Stimulated activated naive CD8-positive, alpha-beta T cell treated with anti-CD3 and anti-CD28 coated beads, Interleukin-15, Interleukin-2, amounts not matched to agents 100 ng/mL and 50 ng/mL, for 24 hours (primary cell): ENCODE results near the gene PRKCG.

Experiments used
- H3K27ac Mint-ChIP-seq: one replicate; pipeline ENCODE4 v1.8.0; 2021; ENCODE audit warnings: mild to moderate bottlenecking, mixed read lengths
- H3K27me3 Mint-ChIP-seq: one replicate; pipeline ENCODE4 v1.8.0; 2021; ENCODE audit warnings: mixed read lengths
- H3K36me3 Mint-ChIP-seq: one replicate; pipeline ENCODE4 v1.8.0; 2021; ENCODE audit warnings: low read depth, mixed read lengths
- H3K4me1 Mint-ChIP-seq: one replicate; pipeline ENCODE4 v1.8.0; 2021; ENCODE audit warnings: low read depth, mixed read lengths
- H3K4me3 Mint-ChIP-seq: one replicate; pipeline ENCODE4 v1.8.0; 2021; ENCODE audit warnings: mild to moderate bottlenecking, mixed read lengths
- H3K9me3 Mint-ChIP-seq: one replicate; pipeline ENCODE4 v1.8.0; 2021; ENCODE audit warnings: mixed read lengths

PRKCG gene

GRCh38 chr19:53879140-53880081 is 2.6 kb upstream of the PRKCG start:
- H3K27me3 Mint-ChIP-seq = peaks cover 12% of the 10 kb centered on the region
- H3K36me3 Mint-ChIP-seq = peaks cover 21% of the 10 kb centered on the region
- no peaks in the 10 kb centered on the region for H3K9me3 Mint-ChIP-seq
- peak overlapping the region; percentile 10 for H3K27ac Mint-ChIP-seq
- H3K4me3 Mint-ChIP-seq = peak overlapping the region; percentile 79
- peaks cover 56% of the 10 kb centered on the region for H3K4me1 Mint-ChIP-seq

- Mint-ChIP-seq H3K4me3 (no peak overlapping the region), H3K4me1 (peaks cover 41% of the 10 kb centered on the region), H3K27me3 (peaks cover 23% of the 10 kb centered on the region), H3K27ac (no peak overlapping the region), H3K9me3 (no peaks in the 10 kb centered on the region), H3K36me3 (peaks cover 11% of the 10 kb centered on the region)
Observed at GRCh38 chr19:53880711-53881481, 1.1 kb upstream of the PRKCG start.

- H3K27me3 Mint-ChIP-seq = peaks cover 23% of the 10 kb centered on the region
- H3K27ac Mint-ChIP-seq = no peak overlapping the region
- H3K9me3 Mint-ChIP-seq = no peaks in the 10 kb centered on the region
- peaks cover 25% of the 10 kb centered on the region for H3K4me1 Mint-ChIP-seq
- H3K4me3 Mint-ChIP-seq = no peak overlapping the region
- H3K36me3 Mint-ChIP-seq = no peaks in the 10 kb centered on the region
Observed at GRCh38 chr19:53882391-53883050, 524 bp downstream of the PRKCG start.

GRCh38 chr19:53883231-53883661 is 1.2 kb downstream of the PRKCG start:
- Mint-ChIP-seq H3K27ac (no peak overlapping the region), H3K36me3 (no peaks in the 10 kb centered on the region), H3K27me3 (peaks cover 23% of the 10 kb centered on the region), H3K4me1 (peaks cover 18% of the 10 kb centered on the region), H3K4me3 (no peak overlapping the region), H3K9me3 (no peaks in the 10 kb centered on the region)

- Mint-ChIP-seq H3K27me3 (peaks cover 23% of the 10 kb centered on the region), H3K9me3 (no peaks in the 10 kb centered on the region), H3K4me3 (no peak overlapping the region), H3K4me1 (peaks cover 16% of the 10 kb centered on the region), H3K27ac (no peak overlapping the region), H3K36me3 (no peaks in the 10 kb centered on the region)
Observed at GRCh38 chr19:53883741-53884140, 1.7 kb downstream of the PRKCG start.

- Mint-ChIP-seq H3K27me3 (peaks cover 23% of the 10 kb centered on the region), H3K36me3 (no peaks in the 10 kb centered on the region), H3K4me3 (no peak overlapping the region), H3K9me3 (no peaks in the 10 kb centered on the region), H3K27ac (peak overlapping the region; percentile 28), H3K4me1 (peaks cover 11% of the 10 kb centered on the region)
Observed at GRCh38 chr19:53884256-53884655, 2.3 kb downstream of the PRKCG start.

- Mint-ChIP-seq H3K27me3 (peaks cover 23% of the 10 kb centered on the region), H3K4me3 (no peak overlapping the region), H3K9me3 (no peaks in the 10 kb centered on the region), H3K4me1 (peaks cover 13% of the 10 kb centered on the region), H3K27ac (no peak overlapping the region), H3K36me3 (no peaks in the 10 kb centered on the region)
Observed at GRCh38 chr19:53885036-53885435, 3.0 kb downstream of the PRKCG start.

- Mint-ChIP-seq H3K9me3 (no peaks in the 10 kb centered on the region), H3K36me3 (no peaks in the 10 kb centered on the region), H3K27ac (no peak overlapping the region), H3K27me3 (peaks cover 37% of the 10 kb centered on the region), H3K4me3 (no peak overlapping the region), H3K4me1 (peaks cover 4% of the 10 kb centered on the region)
Observed at GRCh38 chr19:53892301-53892980, 10.4 kb downstream of the PRKCG start.

- Mint-ChIP-seq H3K4me3 (no peak overlapping the region), H3K27ac (no peak overlapping the region), H3K4me1 (peaks cover 4% of the 10 kb centered on the region), H3K27me3 (peaks cover 43% of the 10 kb centered on the region), H3K36me3 (no peaks in the 10 kb centered on the region), H3K9me3 (no peaks in the 10 kb centered on the region)
Observed at GRCh38 chr19:53892981-53893325, 11.0 kb downstream of the PRKCG start.

- Mint-ChIP-seq H3K36me3 (no peaks in the 10 kb centered on the region), H3K27ac (no peak overlapping the region), H3K4me1 (peaks cover 4% of the 10 kb centered on the region), H3K27me3 (peaks cover 54% of the 10 kb centered on the region), H3K9me3 (no peaks in the 10 kb centered on the region), H3K4me3 (no peak overlapping the region)
Observed at GRCh38 chr19:53894707-53895106, 12.7 kb downstream of the PRKCG start.

GRCh38 chr19:53896682-53897081 is 14.7 kb downstream of the PRKCG start:
- H3K27me3 Mint-ChIP-seq = peaks cover 56% of the 10 kb centered on the region
- no peaks in the 10 kb centered on the region for H3K36me3 Mint-ChIP-seq
- no peaks in the 10 kb centered on the region for H3K4me1 Mint-ChIP-seq
- H3K27ac Mint-ChIP-seq = no peak overlapping the region
- no peaks in the 10 kb centered on the region for H3K9me3 Mint-ChIP-seq
- H3K4me3 Mint-ChIP-seq = no peak overlapping the region

GRCh38 chr19:53897459-53897858 is 15.5 kb downstream of the PRKCG start:
- Mint-ChIP-seq H3K9me3 (no peaks in the 10 kb centered on the region), H3K4me1 (no peaks in the 10 kb centered on the region), H3K27me3 (peaks cover 53% of the 10 kb centered on the region), H3K27ac (no peak overlapping the region), H3K36me3 (no peaks in the 10 kb centered on the region), H3K4me3 (no peak overlapping the region)

- Mint-ChIP-seq H3K27me3 (peaks cover 55% of the 10 kb centered on the region), H3K27ac (no peak overlapping the region), H3K9me3 (no peaks in the 10 kb centered on the region), H3K4me3 (no peak overlapping the region), H3K36me3 (no peaks in the 10 kb centered on the region), H3K4me1 (no peaks in the 10 kb centered on the region)
Observed at GRCh38 chr19:53898166-53898565, 16.2 kb downstream of the PRKCG start.

- H3K4me3 Mint-ChIP-seq = no peak overlapping the region
- H3K36me3 Mint-ChIP-seq = no peaks in the 10 kb centered on the region
- no peaks in the 10 kb centered on the region for H3K9me3 Mint-ChIP-seq
- H3K4me1 Mint-ChIP-seq = no peaks in the 10 kb centered on the region
- H3K27me3 Mint-ChIP-seq = peaks cover 52% of the 10 kb centered on the region
- H3K27ac Mint-ChIP-seq = no peak overlapping the region
Observed at GRCh38 chr19:53898636-53899341, 16.8 kb downstream of the PRKCG start.
